H9 (cell line): ENCODE data around the gene PTCSC3. TPM values are rescaled to one million over a fixed set of nuclear protein-coding genes. Genes with fewer than 3 reads are reported as not detected.

Source experiments
- DNase-seq: peaks from one replicate; pipeline ENCODE4 v3.0.0-alpha.2; 2017
- H2AFZ ChIP-seq: one replicate; pipeline ENCODE4 v1.6.1; 2013; ENCODE audit warnings: mild to moderate bottlenecking, low read length, control low read depth, moderate library complexity
- H2AK5ac ChIP-seq: 2 replicates; pipeline ENCODE4 v1.6.1; 2013; ENCODE audit warnings: low read length, control low read depth, mixed read lengths; ENCODE audit not compliant: insufficient read length
- H2BK120ac ChIP-seq: one replicate; pipeline ENCODE4 v1.6.1; 2013; ENCODE audit warnings: low read depth, mild to moderate bottlenecking, low read length, control low read depth, inconsistent platforms; ENCODE audit not compliant: poor library complexity, severe bottlenecking
- H2BK12ac ChIP-seq: 2 replicates; pipeline ENCODE4 v1.6.1; 2013; ENCODE audit warnings: low read length, control low read depth, mixed read lengths, low read depth; ENCODE audit not compliant: insufficient read length
- H2BK15ac ChIP-seq: 2 replicates; pipeline ENCODE4 v1.6.1; 2013; ENCODE audit warnings: low read depth, low read length, control low read depth
- H2BK20ac ChIP-seq: one replicate; pipeline ENCODE4 v1.6.1; 2013; ENCODE audit warnings: low read depth, mild to moderate bottlenecking, low read length, control low read depth, inconsistent platforms; ENCODE audit not compliant: poor library complexity, severe bottlenecking
- H2BK5ac ChIP-seq: 2 replicates; pipeline ENCODE4 v1.6.1; 2013; ENCODE audit warnings: low read length, control low read depth, mixed read lengths; ENCODE audit not compliant: insufficient read length
- H3K14ac ChIP-seq: 2 replicates; pipeline ENCODE4 v1.6.1; 2013; ENCODE audit warnings: low read length, control low read depth; ENCODE audit not compliant: insufficient read depth
- H3K18ac ChIP-seq: 2 replicates; pipeline ENCODE4 v1.6.1; 2013; ENCODE audit warnings: low read depth, mild to moderate bottlenecking, mixed read lengths, low read length, control low read depth; ENCODE audit not compliant: insufficient read length
- H3K23ac ChIP-seq: 2 replicates; pipeline ENCODE4 v1.6.1; 2013; ENCODE audit warnings: low read length, control low read depth, mixed read lengths, low read depth; ENCODE audit not compliant: insufficient read length
- H3K23me2 ChIP-seq: 2 replicates; pipeline ENCODE4 v1.6.1; 2013; ENCODE audit warnings: low read depth, mild to moderate bottlenecking, mixed read lengths, low read length, control low read depth; ENCODE audit not compliant: insufficient read length, poor library complexity, severe bottlenecking
- H3K27ac ChIP-seq: 2 replicates; pipeline ENCODE4 v1.5.1; 2013; ENCODE audit warnings: low read length, control low read depth, mixed read lengths, low read depth; ENCODE audit not compliant: insufficient read length
- H3K27me3 ChIP-seq: 2 replicates; pipeline ENCODE4 v1.6.1; 2013; ENCODE audit warnings: low read length, control low read depth, inconsistent platforms; ENCODE audit not compliant: insufficient read depth
- H3K4ac ChIP-seq: 2 replicates; pipeline ENCODE4 v1.6.1; 2013; ENCODE audit warnings: low read depth, mild to moderate bottlenecking, control low read depth, inconsistent platforms, low read length, moderate library complexity
- H3K4me1 ChIP-seq: 2 replicates; pipeline ENCODE4 v1.6.1; 2013; ENCODE audit warnings: low read length, control low read depth, inconsistent platforms; ENCODE audit not compliant: insufficient read depth
- H3K4me2 ChIP-seq: 2 replicates; pipeline ENCODE4 v1.6.1; 2013; ENCODE audit warnings: low read length, control low read depth, mixed read lengths; ENCODE audit not compliant: insufficient read length, insufficient read depth
- H3K56ac ChIP-seq: 2 replicates; pipeline ENCODE4 v1.6.1; 2013; ENCODE audit warnings: low read depth, mild to moderate bottlenecking, mixed read lengths, low read length, control low read depth; ENCODE audit not compliant: insufficient read length
- H3K79me1 ChIP-seq: 2 replicates; pipeline ENCODE4 v1.6.1; 2013; ENCODE audit warnings: low read depth, mild to moderate bottlenecking, moderate library complexity, low read length, control low read depth, inconsistent platforms; ENCODE audit not compliant: insufficient read depth, poor library complexity, severe bottlenecking
- H3K79me2 ChIP-seq: 2 replicates; pipeline ENCODE4 v1.6.1; 2013; ENCODE audit warnings: low read length, control low read depth, inconsistent platforms; ENCODE audit not compliant: insufficient read depth
- H3K9ac ChIP-seq: 2 replicates; pipeline ENCODE4 v1.6.1; 2013; ENCODE audit warnings: low read length, control low read depth, mixed read lengths; ENCODE audit not compliant: insufficient read length; ENCODE audit errors: extremely low read depth
- H3K9me3 ChIP-seq: one replicate; pipeline ENCODE4 v1.6.1; 2013; ENCODE audit warnings: low read depth, low read length, inconsistent platforms; ENCODE audit not compliant: control insufficient read depth
- H3T11ph ChIP-seq: one replicate; pipeline ENCODE4 v1.6.1; 2013; ENCODE audit warnings: mild to moderate bottlenecking, low read length, control low read depth, inconsistent platforms
- H4K20me1 ChIP-seq: one replicate; pipeline ENCODE4 v1.6.1; 2013; ENCODE audit not compliant: control insufficient read depth, insufficient read length, insufficient read depth
- H4K5ac ChIP-seq: 2 replicates; pipeline ENCODE4 v1.6.1; 2013; ENCODE audit warnings: low read depth, mild to moderate bottlenecking, mixed read lengths, low read length, control low read depth; ENCODE audit not compliant: insufficient read length
- H4K8ac ChIP-seq: replicated peaks from 2 replicates; pipeline ENCODE4 v1.6.1; 2013; ENCODE audit warnings: low read length, control low read depth, mixed read lengths, low read depth; ENCODE audit not compliant: insufficient read length
- H4K91ac ChIP-seq: 2 replicates; pipeline ENCODE4 v1.6.1; 2013; ENCODE audit warnings: low read depth, mild to moderate bottlenecking, moderate library complexity, mixed read lengths, low read length, control low read depth; ENCODE audit not compliant: insufficient read length
- H3K27ac Mint-ChIP-seq, 3 experiments: 2 replicates in 2 of 3; 3 replicates in 1 of 3; pipeline ENCODE4 v1.8.0; 2020 to 2021; ENCODE audit warnings: mixed read lengths in 3 of 3, mild to moderate bottlenecking in 1 of 3, moderate library complexity in 1 of 3
- H3K27me3 Mint-ChIP-seq: 2 replicates; pipeline ENCODE4 v1.8.0; 2021; ENCODE audit warnings: low read depth, mild to moderate bottlenecking, moderate library complexity, mixed read lengths
- H3K36me3 Mint-ChIP-seq, 3 experiments: 2 replicates in 2 of 3; 3 replicates in 1 of 3; pipeline ENCODE4 v1.8.0; 2020 to 2021; ENCODE audit warnings: low read depth in 3 of 3, mixed read lengths in 3 of 3; ENCODE audit not compliant: insufficient read depth in 1 of 3
- H3K4me1 Mint-ChIP-seq, 2 experiments: 2 replicates each; pipeline ENCODE4 v1.8.0; 2020; ENCODE audit warnings: mixed read lengths in 2 of 2
- H3K4me3 Mint-ChIP-seq, 2 experiments: 2 replicates in 1 of 2; 3 replicates in 1 of 2; pipeline ENCODE4 v1.8.0; 2020 to 2021; ENCODE audit warnings: mild to moderate bottlenecking in 2 of 2, mixed read lengths in 2 of 2, moderate library complexity in 1 of 2
- H3K9me3 Mint-ChIP-seq, 2 experiments: 2 replicates in 1 of 2; 3 replicates in 1 of 2; pipeline ENCODE4 v1.8.0; 2020; ENCODE audit warnings: mild to moderate bottlenecking in 2 of 2, mixed read lengths in 2 of 2, moderate library complexity in 1 of 2
- CTCF ChIP-seq: fragments of 200-600 bp; sonication (generic); conservative IDR thresholded peaks from 3 replicates; pipeline ENCODE4 v1.8.0; 2021; ENCODE audit warnings: antibody characterized with exemption, mild to moderate bottlenecking
- WGBS: extraction: QIAGEN DNeasy Blood & Tissue Kit; methylation state at CpG from one replicate; pipeline ENCODE4 v1.1.7; 2013; ENCODE audit warnings: missing lambda C conversion rate, low lambda C conversion rate, mixed read lengths; ENCODE audit not compliant: insufficient read length; ENCODE audit errors: extremely low coverage; 5-methylcytosine and 5-hydroxymethylcytosine counted together
- total RNA-seq: library from RNA; stranded (reverse); gene quantifications from 2 replicates; pipeline ENCODE4 v1.2.1, GENCODE V29; 2021

PTCSC3 gene
- total RNA-seq, 1 experiment from 2014 or later = not detected

- no peak overlapping the region for H3K9ac ChIP-seq
- H2AFZ ChIP-seq = no peak overlapping the region
- H2BK5ac ChIP-seq = no peak overlapping the region
- H4K91ac ChIP-seq = no peak overlapping the region
- no peaks in the 10 kb centered on the region for H3K79me1 ChIP-seq
- no peak overlapping the region for H3K4ac ChIP-seq
- no peak overlapping the region for H3K4me2 ChIP-seq
- H3K27me3 Mint-ChIP-seq = peaks cover 4% of the 10 kb centered on the region
- no peak overlapping the region for H3T11ph ChIP-seq
- peaks cover 0 to 8% (median 6%) of the 10 kb centered on the region in 3 experiments; a peak in 5 of 7 replicates for H3K36me3 Mint-ChIP-seq
- DNase-seq = peak; percentile 65
- no peak overlapping the region for H3K23ac ChIP-seq
- no peak overlapping the region for H2BK20ac ChIP-seq
- no peak overlapping the region for H3K27ac ChIP-seq
- H3K27ac Mint-ChIP-seq = peak overlapping the region in 2 of 3 experiments; percentile 34 to 38; a peak in 2 of 7 replicates
- H2BK120ac ChIP-seq = no peak overlapping the region
- no peak overlapping the region for H3K18ac ChIP-seq
- no peaks in the 10 kb centered on the region for H3K27me3 ChIP-seq
- WGBS = no CpG with 5 or more reads among the region's 2 CpGs
- H4K20me1 ChIP-seq = no peaks in the 10 kb centered on the region
- no peaks in the 10 kb centered on the region for H3K4me1 ChIP-seq
- no peak overlapping the region for H3K56ac ChIP-seq
- H3K4me1 Mint-ChIP-seq = peaks cover 9 to 12% of the 10 kb centered on the region in 2 experiments
- H3K14ac ChIP-seq = no peak overlapping the region
- H2AK5ac ChIP-seq = no peak overlapping the region
- H2BK15ac ChIP-seq = no peak overlapping the region; the same call in 1 of the 2 replicates
- no peak for TF ChIP-seq CTCF
- no peak overlapping the region for H4K8ac ChIP-seq
- no peak overlapping the region for H3K4me3 Mint-ChIP-seq
- no peaks in the 10 kb centered on the region for H3K79me2 ChIP-seq
- no peaks in the 10 kb centered on the region for H3K23me2 ChIP-seq
- no peaks in the 10 kb centered on the region for H3K9me3 ChIP-seq
- no peak overlapping the region for H4K5ac ChIP-seq
- peaks cover 4 to 14% of the 10 kb centered on the region in 2 experiments; a peak in 4 of 5 replicates for H3K9me3 Mint-ChIP-seq
- H2BK12ac ChIP-seq = no peak overlapping the region
Measured at GRCh38 chr14:36129181-36129580, 47.3 kb downstream of the PTCSC3 start.
